ENCODE measurements around the gene THRB. TPM values are rescaled to one million over a fixed set of nuclear protein-coding genes. Genes with fewer than 3 reads are reported as not detected.

THRB gene
- total RNA-seq, 6 experiments from 2014 or later = 14.5 to 29.5 (median 17.3) TPM

DNA sequence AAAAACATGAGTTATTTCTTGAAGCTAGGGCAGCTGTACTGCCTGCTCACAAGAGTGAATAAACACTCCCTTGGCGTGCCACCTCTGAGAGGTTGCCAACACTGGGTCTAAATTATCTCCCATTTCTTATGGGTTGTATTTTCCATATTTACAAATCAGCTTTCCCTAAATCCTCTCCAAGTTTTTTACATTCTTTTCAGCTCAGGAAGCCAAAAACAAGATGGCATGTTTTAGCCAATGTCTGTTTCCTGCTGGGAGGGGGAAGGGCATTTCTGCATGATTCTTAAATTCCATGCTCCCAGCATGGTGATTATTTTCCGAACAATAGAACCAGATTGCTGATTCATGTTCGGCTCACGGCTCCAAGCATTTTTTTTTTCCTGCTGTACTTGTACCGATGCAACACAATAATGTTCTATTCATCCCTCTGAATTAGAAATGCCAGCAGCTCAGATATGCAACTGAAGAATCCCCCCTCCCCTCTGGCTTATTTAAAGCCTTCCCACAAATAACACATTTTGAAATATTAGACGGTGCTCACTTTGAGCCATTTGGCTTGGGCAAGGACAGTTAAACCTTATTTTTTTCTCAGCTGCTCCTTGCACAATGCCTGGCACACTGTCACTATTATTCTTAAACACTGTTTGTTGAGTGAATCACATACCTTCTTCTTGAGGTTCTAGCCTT lies 252.5 kb downstream of the THRB start:
- Histone ChIP-seq H3K27ac (no peak overlapping the region), H3K4me3 (no peak overlapping the region), H3K27me3 (no peaks in the 10 kb centered on the region), H3K36me3 (no peaks in the 10 kb centered on the region), H3K4me1 (peaks cover 0 to 4% (median 2%) of the 10 kb centered on the region in 4 donors), H3K9me3 (no peaks in the 10 kb centered on the region)
- DNase-seq (no peak), ATAC-seq (peak in 1 of 4 donors; percentile 10)
- no peak for TF ChIP-seq POLR2A (IDR thresholded peaks at IDR 0.05)
- TF ChIP-seq, protein P1, sequence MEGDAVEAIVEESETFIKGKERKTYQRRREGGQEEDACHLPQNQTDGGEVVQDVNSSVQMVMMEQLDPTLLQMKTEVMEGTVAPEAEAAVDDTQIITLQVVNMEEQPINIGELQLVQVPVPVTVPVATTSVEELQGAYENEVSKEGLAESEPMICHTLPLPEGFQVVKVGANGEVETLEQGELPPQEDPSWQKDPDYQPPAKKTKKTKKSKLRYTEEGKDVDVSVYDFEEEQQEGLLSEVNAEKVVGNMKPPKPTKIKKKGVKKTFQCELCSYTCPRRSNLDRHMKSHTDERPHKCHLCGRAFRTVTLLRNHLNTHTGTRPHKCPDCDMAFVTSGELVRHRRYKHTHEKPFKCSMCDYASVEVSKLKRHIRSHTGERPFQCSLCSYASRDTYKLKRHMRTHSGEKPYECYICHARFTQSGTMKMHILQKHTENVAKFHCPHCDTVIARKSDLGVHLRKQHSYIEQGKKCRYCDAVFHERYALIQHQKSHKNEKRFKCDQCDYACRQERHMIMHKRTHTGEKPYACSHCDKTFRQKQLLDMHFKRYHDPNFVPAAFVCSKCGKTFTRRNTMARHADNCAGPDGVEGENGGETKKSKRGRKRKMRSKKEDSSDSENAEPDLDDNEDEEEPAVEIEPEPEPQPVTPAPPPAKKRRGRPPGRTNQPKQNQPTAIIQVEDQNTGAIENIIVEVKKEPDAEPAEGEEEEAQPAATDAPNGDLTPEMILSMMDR (IDR thresholded peaks at IDR 0.05) = no peak
- intact Hi-C loops (cut with DNase I) = no loop called here
- 45% methylated on average over 6 of the region's 6 CpGs for WGBS (ENCODE audit: insufficient coverage, low coverage, low lambda C conversion rate, missing lambda C conversion rate)

DNA sequence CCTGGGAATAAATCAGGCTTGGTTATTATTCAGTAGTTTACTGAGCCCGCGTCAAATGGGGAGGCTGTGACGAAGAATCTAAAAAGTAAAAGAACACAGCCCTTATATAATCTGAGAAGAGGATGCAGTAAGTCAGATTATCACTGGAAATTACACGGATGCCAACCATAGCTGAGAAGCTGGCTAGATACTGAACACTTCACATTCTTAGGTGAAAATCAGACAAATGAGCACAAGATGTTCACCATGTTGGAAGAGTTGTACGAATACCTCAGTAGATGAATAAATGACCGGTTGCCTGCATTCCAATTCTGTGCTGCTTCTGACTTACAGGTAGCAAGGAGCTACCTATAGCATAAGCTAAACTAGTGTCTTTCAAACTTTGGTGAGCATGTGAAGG lies 254.3 kb downstream of the THRB start:
- H3K27ac ChIP-seq = no peak overlapping the region
- H3K27me3 ChIP-seq = no peaks in the 10 kb centered on the region
- TF ChIP-seq, protein P1 (IDR thresholded peaks at IDR 0.05) = no peak
- no peak for TF ChIP-seq POLR2A (IDR thresholded peaks at IDR 0.05)
- H3K4me3 ChIP-seq = no peak overlapping the region
- no peaks in the 10 kb centered on the region for H3K9me3 ChIP-seq
- ATAC-seq = no peak
- peaks cover 0 to 4% (median 2%) of the 10 kb centered on the region in 4 donors for H3K4me1 ChIP-seq
- intact Hi-C loops (cut with DNase I) = no loop called here
- 87% methylated on average over 6 of the region's 6 CpGs for WGBS (ENCODE audit: insufficient coverage, low coverage, low lambda C conversion rate, missing lambda C conversion rate)
- H3K36me3 ChIP-seq = no peaks in the 10 kb centered on the region
- no peak for DNase-seq

DNA sequence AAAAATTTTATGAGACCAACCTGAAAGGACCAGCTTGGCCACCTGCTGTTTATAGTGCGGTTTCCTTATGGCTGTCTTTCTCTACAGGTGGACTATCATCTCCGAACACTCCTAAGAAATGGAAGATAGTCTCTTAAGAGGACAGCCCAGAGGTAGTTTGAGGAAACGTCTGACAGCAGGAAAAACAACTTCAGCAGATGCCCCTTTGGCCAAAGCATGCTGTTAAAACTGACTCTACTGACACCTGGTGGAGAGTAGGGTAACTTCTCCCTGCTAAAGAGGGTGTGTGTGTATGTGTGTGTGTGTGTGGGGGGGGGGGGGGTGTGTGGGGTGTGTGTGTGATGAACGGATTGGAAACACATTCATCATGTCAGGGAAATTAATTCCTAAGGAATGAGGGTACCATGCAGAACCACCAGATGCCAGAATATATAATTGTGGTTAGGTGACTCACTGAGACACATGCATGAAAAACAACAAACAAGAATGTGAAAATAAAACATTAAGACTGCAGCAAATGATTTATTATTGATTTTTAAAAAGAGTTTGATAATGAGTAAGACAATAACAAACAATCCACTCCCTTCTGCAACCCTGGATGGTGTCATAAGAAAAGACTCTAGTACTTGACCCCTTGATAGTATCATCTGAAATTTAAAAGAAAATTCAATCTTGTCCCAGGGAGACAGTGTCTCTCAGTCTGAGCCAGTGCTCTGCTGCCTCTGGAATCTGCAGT lies 256.5 kb downstream of the THRB start:
- intact Hi-C loops (cut with DNase I) = loop anchor here in 1 of 2 donors (10.0 kb wide), 1 partner anchor 233 kb away; no protein-coding TSS in a partner anchor
- 21% methylated on average over 4 of the region's 4 CpGs for WGBS (ENCODE audit: insufficient coverage, low coverage, low lambda C conversion rate, missing lambda C conversion rate)
- TF ChIP-seq POLR2A (IDR thresholded peaks at IDR 0.05) = no peak
- TF ChIP-seq, protein P1 (IDR thresholded peaks at IDR 0.05) = peak; percentile 36 to 62 (median 44)
- Histone ChIP-seq H3K27ac (no peak overlapping the region), H3K36me3 (no peaks in the 10 kb centered on the region), H3K4me3 (no peak overlapping the region), H3K27me3 (no peaks in the 10 kb centered on the region), H3K9me3 (no peaks in the 10 kb centered on the region), H3K4me1 (no peaks in the 10 kb centered on the region)
- ATAC-seq = peak; percentile 85 to 90 (median 88)
- DNase-seq = no peak

DNA sequence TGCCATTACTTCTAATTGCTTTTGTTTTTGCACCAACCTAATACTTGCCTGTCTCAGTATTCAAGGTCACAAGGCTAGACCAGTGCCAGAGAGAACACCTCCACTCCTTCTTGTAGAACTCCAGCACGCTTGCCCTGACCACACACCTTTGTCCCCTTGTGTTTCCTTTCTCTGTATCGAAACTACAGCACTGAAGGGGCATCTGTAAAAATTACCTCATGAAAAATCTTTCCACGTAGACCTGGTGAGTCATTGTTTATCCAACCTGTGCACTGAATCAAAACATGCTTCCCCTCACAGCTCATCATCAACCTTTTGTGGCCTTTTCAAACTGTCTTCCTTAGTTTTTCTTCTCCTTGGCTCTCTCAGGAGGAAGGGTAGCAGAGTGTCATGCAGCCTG lies 259.5 kb downstream of the THRB start:
- no peaks in the 10 kb centered on the region for H3K4me1 ChIP-seq
- H3K9me3 ChIP-seq = no peaks in the 10 kb centered on the region
- ATAC-seq = peak in 3 of 4 donors; percentile 16 to 84 (median 31)
- no peak overlapping the region for H3K4me3 ChIP-seq
- intact Hi-C loops (cut with DNase I) = loop anchor here in 1 of 2 donors (10.0 kb wide), 1 partner anchor 230 kb away; no protein-coding TSS in a partner anchor
- no peaks in the 10 kb centered on the region for H3K27me3 ChIP-seq
- H3K27ac ChIP-seq = no peak overlapping the region
- no peak for TF ChIP-seq POLR2A (IDR thresholded peaks at IDR 0.05)
- TF ChIP-seq, protein P1 (IDR thresholded peaks at IDR 0.05) = no peak
- 39% methylated on average over 3 of the region's 3 CpGs for WGBS (ENCODE audit: insufficient coverage, low coverage, low lambda C conversion rate, missing lambda C conversion rate)
- DNase-seq = no peak
- H3K36me3 ChIP-seq = no peaks in the 10 kb centered on the region
